Coronary artery (tissue), 2 donors: Measurements from ENCODE around the gene HOXB9.

Source experiments
- DNase-seq: peaks from one replicate; pipeline ENCODE4 v3.0.0-alpha.2; 2017; ENCODE audit warnings: low spot score
- H3K27ac ChIP-seq, 2 donors: fragments of 200-600 bp; sonication (generic); one replicate each; pipeline ENCODE4 v1.5.1; 2016 to 2019
- H3K4me3 ChIP-seq: fragments of 200-600 bp; sonication (generic); 2 replicates; pipeline ENCODE4 v1.5.1; 2016; ENCODE audit warnings: mild to moderate bottlenecking, moderate library complexity
- CTCF ChIP-seq: fragments of 200-600 bp; sonication (generic); IDR thresholded peaks from one replicate; pipeline ENCODE4 v1.5.1; 2019; ENCODE audit warnings: antibody characterized with exemption

The HOXB9 gene

GRCh38 chr17:48626245-48627117 is at the start of gene HOXB9:
HOXB9 (minus strand) TSS chr17:48626358; CDS start chr17:48626269, 89 bp downstream.
- TF ChIP-seq CTCF: no peak
- DNase-seq: no peak
- no peak within 1 kb of the TSS for H3K27ac ChIP-seq

GRCh38 chr17:48672340-48672739 is 46.2 kb upstream of the HOXB9 start:
- no peak overlapping the region for H3K4me3 ChIP-seq
- no peak overlapping the region for H3K27ac ChIP-seq

More at GRCh38 chr17:48626245-48627117, at the start of gene HOXB9:
- H3K4me3 ChIP-seq: peak within 1 kb of the TSS; percentile 57

GRCh38 chr17:48671697-48672171 is 45.6 kb upstream of the HOXB9 start:
- H3K27ac ChIP-seq: no peak overlapping the region
- H3K4me3 ChIP-seq: peak overlapping the region; percentile 36
- TF ChIP-seq CTCF: peak; percentile 93
- no peak for DNase-seq

More at GRCh38 chr17:48672340-48672739, 46.2 kb upstream of the HOXB9 start:
- TF ChIP-seq CTCF: no peak
- DNase-seq: no peak

- no peak for DNase-seq
- Histone ChIP-seq H3K4me3 (no peak overlapping the region), H3K27ac (no peak overlapping the region)
- no peak for TF ChIP-seq CTCF
Measured at GRCh38 chr17:48663134-48663924, 37.2 kb upstream of the HOXB9 start.

- Histone ChIP-seq H3K4me3 (no peak overlapping the region), H3K27ac (no peak overlapping the region)
- TF ChIP-seq CTCF: no peak
- DNase-seq: no peak
Measured at GRCh38 chr17:48655913-48656312, 29.8 kb upstream of the HOXB9 start.

GRCh38 chr17:48649741-48650140 is 23.6 kb upstream of the HOXB9 start:
- no peak for TF ChIP-seq CTCF
- Histone ChIP-seq H3K27ac (no peak overlapping the region), H3K4me3 (no peak overlapping the region)
- DNase-seq: no peak
